Naive thymus-derived CD8-positive, alpha-beta T cell (primary cell): ENCODE results near the gene SLC6A1. TPM values are rescaled to one million over a fixed set of nuclear protein-coding genes. Genes with fewer than 3 reads are reported as not detected.

Experiments
- ATAC-seq, 2 donors: fragments of 150-1000 bp; cut with Tn5 transposase in 1 of 2; sonication (Bioruptor Pico), chemical (Tn5 transposase) in 1 of 2; 1 replicate in 1 of 2; 2 replicates in 1 of 2; pipeline ENCODE4 v1.10.0; 2021; ENCODE audit warnings: mild to moderate bottlenecking in 2 of 2, moderate library complexity in 2 of 2
- POLR2A ChIA-PET: fragments of 350-600 bp; sonication (Branson Sonifier 250); formaldehyde crosslinking; loops from one replicate; lab custom pipeline; 2021; ENCODE audit warnings: antibody characterized with exemption; lab: Charles Lee
- DNase-seq, 10 donors: peaks; one replicate each; pipeline versions ENCODE4 v3.0.0 to v3.0.0-alpha.2; 2020 to 2022
- H3K27ac Mint-ChIP-seq, 10 donors: one replicate each; pipeline ENCODE4 v1.8.0; 2020 to 2022; ENCODE audit warnings: mild to moderate bottlenecking in 10 of 10, mixed read lengths in 10 of 10, moderate library complexity in 4 of 10, inconsistent platforms in 1 of 10
- H3K27me3 Mint-ChIP-seq, 5 donors: one replicate each; pipeline ENCODE4 v1.8.0; 2021 to 2022; ENCODE audit warnings: mixed read lengths in 5 of 5
- H3K36me3 Mint-ChIP-seq, 3 donors: one replicate each; pipeline ENCODE4 v1.8.0; 2020 to 2022; ENCODE audit warnings: mixed read lengths in 3 of 3, mild to moderate bottlenecking in 2 of 3, inconsistent platforms in 1 of 3
- H3K4me1 Mint-ChIP-seq, 4 donors: one replicate each; pipeline ENCODE4 v1.8.0; 2021 to 2022; ENCODE audit warnings: mixed read lengths in 4 of 4
- H3K4me3 Mint-ChIP-seq, 10 donors: one replicate each; pipeline ENCODE4 v1.8.0; 2020 to 2022; ENCODE audit warnings: mild to moderate bottlenecking in 10 of 10, mixed read lengths in 10 of 10, moderate library complexity in 6 of 10, inconsistent platforms in 1 of 10
- H3K9me3 Mint-ChIP-seq, 9 donors: one replicate each; pipeline ENCODE4 v1.8.0; 2020 to 2022; ENCODE audit warnings: mixed read lengths in 9 of 9, mild to moderate bottlenecking in 3 of 9, inconsistent platforms in 1 of 9, moderate library complexity in 1 of 9
- polyA plus RNA-seq, 3 donors: library from polyadenylated mRNA; unstranded; fragments of 300-500 nt; fragmentation: Illumina TruSeq; gene quantifications; one replicate each; pipeline ENCODE4 v1.2.3, GENCODE V29; 2021
- total RNA-seq, 8 experiments: library from RNA in 2 of 8; stranded (reverse) in 2 of 8; gene quantifications; one replicate each; pipeline ENCODE4 v1.2.3 and lab custom pipeline; 2021 to 2026

SLC6A1 gene
- total and polyA plus RNA-seq, 5 experiments from 2014 or later = not detected

DNA sequence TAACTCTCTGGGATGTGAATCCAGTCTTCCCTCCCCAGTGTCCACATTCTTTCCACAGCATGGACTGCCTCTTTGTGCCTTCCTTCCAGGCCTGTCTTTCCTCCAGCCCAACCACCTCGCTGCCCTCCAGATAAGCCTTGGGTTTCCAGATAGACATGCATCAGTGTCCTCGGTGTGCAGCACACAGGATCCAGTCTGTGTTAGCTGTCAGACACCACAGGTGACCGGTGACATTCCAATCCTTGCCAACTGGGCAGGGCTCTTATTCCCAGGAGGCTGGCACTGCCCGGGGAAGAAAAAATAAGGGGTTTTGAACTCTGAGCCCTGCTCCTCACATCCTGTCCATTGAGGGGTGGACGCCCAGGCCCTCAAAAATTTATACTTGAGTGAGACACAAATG, 6.0 kb upstream of the SLC6A1 start:
- POLR2A ChIA-PET = no interaction called here
- no peaks in the 10 kb centered on the region for H3K9me3 Mint-ChIP-seq
- peaks cover 2 to 9% (median 4%) of the 10 kb centered on the region in 4 donors for H3K4me1 Mint-ChIP-seq
- no peak for DNase-seq
- no peak for ATAC-seq
- no peaks in the 10 kb centered on the region for H3K36me3 Mint-ChIP-seq
- H3K4me3 Mint-ChIP-seq = no peak overlapping the region
- H3K27ac Mint-ChIP-seq = no peak overlapping the region
- peaks cover 21 to 59% (median 28%) of the 10 kb centered on the region in 5 donors for H3K27me3 Mint-ChIP-seq

DNA sequence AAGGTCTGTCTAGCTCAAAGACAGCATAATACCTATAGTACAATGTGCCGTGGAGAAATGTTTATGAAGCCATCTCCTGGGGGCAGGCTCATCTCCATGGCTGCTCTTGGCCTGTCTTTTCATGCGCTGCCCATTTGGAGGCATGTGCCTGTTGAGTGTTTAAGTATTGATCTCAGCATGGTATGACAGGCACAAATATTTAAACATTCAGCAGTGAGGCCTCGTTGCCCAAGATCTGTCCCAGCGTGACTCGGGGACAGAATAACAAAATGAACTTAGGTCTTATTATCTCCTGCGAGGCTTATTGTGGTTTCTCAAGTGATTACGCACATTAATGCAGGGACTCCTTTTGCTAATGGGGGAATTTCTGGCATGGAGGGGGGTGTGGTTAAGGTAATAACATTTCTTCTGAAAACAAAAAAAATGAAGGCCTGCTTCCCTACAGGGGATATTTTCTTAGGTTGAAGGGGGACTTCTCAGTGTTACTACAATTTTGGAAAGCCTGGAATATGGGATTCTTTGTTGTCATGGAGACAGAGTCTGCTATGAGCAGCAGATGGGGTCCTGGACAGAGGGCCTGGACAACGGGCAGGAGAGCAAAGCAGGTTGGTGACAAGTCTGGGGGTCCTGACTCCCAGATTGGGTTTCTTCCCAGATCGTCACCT, 4.4 kb upstream of the SLC6A1 start:
- Mint-ChIP-seq H3K36me3 (no peaks in the 10 kb centered on the region), H3K27ac (no peak overlapping the region), H3K4me3 (no peak overlapping the region), H3K27me3 (peaks cover 25 to 58% (median 33%) of the 10 kb centered on the region in 5 donors), H3K4me1 (peaks cover 4 to 13% (median 8%) of the 10 kb centered on the region in 4 donors), H3K9me3 (no peaks in the 10 kb centered on the region)
- ATAC-seq (no peak), DNase-seq (no peak)
- POLR2A ChIA-PET = no interaction called here

DNA sequence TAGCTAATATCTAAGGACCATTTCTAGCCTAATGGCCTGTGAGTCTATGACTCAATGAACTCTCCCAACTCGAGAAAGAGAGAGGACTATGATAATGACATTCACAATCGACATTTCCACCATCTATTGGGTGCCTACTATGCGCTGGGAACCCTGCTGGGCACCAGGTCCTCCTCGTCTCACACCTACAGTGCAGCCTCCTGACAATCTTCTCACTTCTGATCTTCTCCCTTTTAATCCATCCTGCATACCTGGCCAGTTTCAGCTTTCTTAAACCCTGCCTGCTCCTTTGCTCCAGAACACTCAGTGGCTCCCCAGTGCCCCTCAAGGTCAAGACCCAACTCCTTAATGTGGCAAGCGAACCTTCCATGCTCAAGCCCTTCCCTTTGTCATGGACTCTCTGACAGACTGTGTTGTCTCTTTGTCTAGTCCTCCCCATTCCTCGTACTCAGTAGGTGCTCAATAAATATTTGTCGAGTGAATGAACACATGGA, 3.5 kb upstream of the SLC6A1 start:
- H3K27ac Mint-ChIP-seq = no peak overlapping the region
- DNase-seq (no peak), ATAC-seq (no peak)
- no peak overlapping the region for H3K4me3 Mint-ChIP-seq
- H3K27me3 Mint-ChIP-seq = peaks cover 28 to 67% (median 38%) of the 10 kb centered on the region in 5 donors
- POLR2A ChIA-PET = no interaction called here
- no peaks in the 10 kb centered on the region for H3K9me3 Mint-ChIP-seq
- no peaks in the 10 kb centered on the region for H3K36me3 Mint-ChIP-seq
- H3K4me1 Mint-ChIP-seq = peaks cover 5 to 13% (median 9%) of the 10 kb centered on the region in 4 donors

DNA sequence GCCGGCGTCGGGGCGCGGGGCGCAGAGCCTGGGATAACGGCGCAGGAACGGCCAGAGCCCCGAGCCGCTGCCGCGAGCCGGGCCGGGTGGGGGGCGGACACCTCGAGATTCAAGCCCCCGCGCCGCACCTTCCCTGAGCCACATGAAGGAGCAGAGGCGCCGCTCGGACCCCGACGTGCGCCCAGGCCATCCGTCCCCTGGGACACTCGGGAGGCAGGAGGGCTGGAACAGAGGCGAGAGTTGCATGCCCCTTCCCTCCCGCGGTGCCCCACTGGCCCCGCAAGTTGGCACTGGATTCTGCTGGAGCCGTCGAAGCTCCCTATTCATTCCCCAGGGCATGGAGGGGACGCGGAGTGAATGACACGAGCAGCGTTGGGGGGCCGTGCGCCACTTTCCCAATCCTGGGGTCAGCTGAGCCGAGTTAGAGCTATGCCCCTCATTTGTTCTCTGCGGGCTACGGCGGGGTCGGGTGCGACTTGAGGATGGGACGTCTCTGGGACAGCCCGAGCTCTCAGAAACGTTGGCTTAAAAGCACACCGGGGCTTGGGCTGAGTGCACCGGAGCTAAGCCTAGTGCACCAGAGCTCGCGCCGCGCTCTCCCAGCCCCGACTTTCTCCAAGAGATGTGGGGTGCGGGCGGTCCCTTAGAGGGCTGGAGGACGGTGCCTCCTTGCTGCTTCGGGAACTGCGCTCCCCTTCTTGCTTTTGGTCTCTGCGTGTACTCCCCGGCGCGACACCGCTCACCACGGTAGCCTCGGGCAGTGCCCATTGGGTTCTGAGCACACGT, 588 bp downstream of the SLC6A1 start:
- no peak for ATAC-seq
- no peak for DNase-seq
- no peaks in the 10 kb centered on the region for H3K36me3 Mint-ChIP-seq
- H3K27ac Mint-ChIP-seq = peak overlapping the region in 1 of 10 donors; percentile 51
- peaks cover 5 to 13% (median 9%) of the 10 kb centered on the region in 4 donors for H3K4me1 Mint-ChIP-seq
- peaks cover 45 to 94% (median 56%) of the 10 kb centered on the region in 5 donors for H3K27me3 Mint-ChIP-seq
- H3K9me3 Mint-ChIP-seq = no peaks in the 10 kb centered on the region
- POLR2A ChIA-PET = no interaction called here
- peak overlapping the region in 3 of 10 donors; percentile 2 to 13 (median 5) for H3K4me3 Mint-ChIP-seq

DNA sequence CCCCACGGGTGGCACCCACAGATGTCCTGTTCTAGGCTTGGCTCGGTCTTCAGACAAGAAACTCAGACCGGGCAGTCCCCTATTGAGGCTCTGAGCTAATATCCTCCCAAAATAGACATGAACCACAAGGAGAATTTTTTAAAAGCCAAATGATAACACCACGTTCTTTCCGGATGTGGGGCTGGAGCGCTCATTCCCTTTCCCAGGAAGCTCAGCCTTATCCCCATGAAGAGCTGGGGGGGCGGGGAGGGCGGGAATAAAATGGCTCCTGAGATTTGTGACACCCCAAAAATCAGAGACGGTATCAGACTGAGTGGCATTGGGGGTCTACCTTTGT, 1.1 kb downstream of the SLC6A1 start:
- H3K4me1 Mint-ChIP-seq = peaks cover 5 to 13% (median 9%) of the 10 kb centered on the region in 4 donors
- H3K4me3 Mint-ChIP-seq = peak overlapping the region in 2 of 10 donors; percentile 5 to 13
- POLR2A ChIA-PET = no interaction called here
- ATAC-seq = no peak
- no peak for DNase-seq
- no peaks in the 10 kb centered on the region for H3K36me3 Mint-ChIP-seq
- peak overlapping the region in 1 of 10 donors; percentile 51 for H3K27ac Mint-ChIP-seq
- H3K9me3 Mint-ChIP-seq = no peaks in the 10 kb centered on the region
- peaks cover 45 to 94% (median 57%) of the 10 kb centered on the region in 5 donors for H3K27me3 Mint-ChIP-seq

DNA sequence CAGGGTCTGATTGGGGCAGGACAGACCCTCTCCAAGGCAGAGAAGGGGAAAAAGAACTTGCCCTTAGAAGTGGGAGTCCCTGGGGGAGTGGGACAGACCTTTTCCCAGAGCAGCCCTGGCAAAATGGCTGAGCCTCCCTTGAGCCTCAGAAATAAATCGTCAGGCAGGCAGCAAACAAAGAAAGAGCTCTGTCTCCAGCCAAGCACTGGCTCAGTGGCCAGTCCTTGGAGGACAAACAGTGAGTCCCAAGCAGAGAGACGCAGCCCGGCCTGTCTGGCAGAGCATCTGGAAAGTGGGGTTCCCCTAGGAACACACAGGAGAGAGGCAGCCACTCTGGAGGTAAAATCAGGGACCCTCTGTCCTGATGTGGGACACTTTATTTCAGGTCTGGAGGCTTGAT, 1.8 kb downstream of the SLC6A1 start:
- Mint-ChIP-seq H3K4me1 (peaks cover 5 to 13% (median 9%) of the 10 kb centered on the region in 4 donors), H3K36me3 (no peaks in the 10 kb centered on the region), H3K9me3 (no peaks in the 10 kb centered on the region), H3K27me3 (peaks cover 41 to 92% (median 53%) of the 10 kb centered on the region in 5 donors), H3K27ac (no peak overlapping the region), H3K4me3 (no peak overlapping the region)
- no peak for ATAC-seq
- DNase-seq = peak in 1 of 10 donors; percentile 2
- POLR2A ChIA-PET = no interaction called here

DNA sequence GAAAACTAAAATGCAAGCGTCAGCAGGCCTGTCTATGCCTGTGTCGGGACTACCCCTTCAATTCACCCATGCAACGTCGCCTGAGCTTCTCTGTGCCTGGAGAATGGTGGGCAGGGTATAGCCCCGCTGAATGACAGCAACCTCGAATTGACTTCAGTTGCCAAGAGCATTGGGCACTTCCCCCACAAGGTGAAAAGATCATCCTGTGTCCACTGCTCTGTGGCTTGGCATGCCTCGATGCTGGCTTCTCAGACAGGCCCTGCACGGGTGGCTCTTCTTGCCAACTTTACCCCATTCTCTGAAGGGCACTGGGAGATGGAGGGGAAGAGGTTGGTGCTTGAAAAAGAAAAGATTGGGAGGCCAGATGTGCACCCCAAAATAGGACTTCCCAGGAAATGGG, 3.3 kb downstream of the SLC6A1 start:
- DNase-seq = no peak
- no peak overlapping the region for H3K4me3 Mint-ChIP-seq
- H3K9me3 Mint-ChIP-seq = no peaks in the 10 kb centered on the region
- no peaks in the 10 kb centered on the region for H3K36me3 Mint-ChIP-seq
- no peak overlapping the region for H3K27ac Mint-ChIP-seq
- peaks cover 31 to 92% (median 48%) of the 10 kb centered on the region in 5 donors for H3K27me3 Mint-ChIP-seq
- no peak for ATAC-seq
- H3K4me1 Mint-ChIP-seq = peaks cover 5 to 13% (median 9%) of the 10 kb centered on the region in 4 donors
- POLR2A ChIA-PET = no interaction called here

DNA sequence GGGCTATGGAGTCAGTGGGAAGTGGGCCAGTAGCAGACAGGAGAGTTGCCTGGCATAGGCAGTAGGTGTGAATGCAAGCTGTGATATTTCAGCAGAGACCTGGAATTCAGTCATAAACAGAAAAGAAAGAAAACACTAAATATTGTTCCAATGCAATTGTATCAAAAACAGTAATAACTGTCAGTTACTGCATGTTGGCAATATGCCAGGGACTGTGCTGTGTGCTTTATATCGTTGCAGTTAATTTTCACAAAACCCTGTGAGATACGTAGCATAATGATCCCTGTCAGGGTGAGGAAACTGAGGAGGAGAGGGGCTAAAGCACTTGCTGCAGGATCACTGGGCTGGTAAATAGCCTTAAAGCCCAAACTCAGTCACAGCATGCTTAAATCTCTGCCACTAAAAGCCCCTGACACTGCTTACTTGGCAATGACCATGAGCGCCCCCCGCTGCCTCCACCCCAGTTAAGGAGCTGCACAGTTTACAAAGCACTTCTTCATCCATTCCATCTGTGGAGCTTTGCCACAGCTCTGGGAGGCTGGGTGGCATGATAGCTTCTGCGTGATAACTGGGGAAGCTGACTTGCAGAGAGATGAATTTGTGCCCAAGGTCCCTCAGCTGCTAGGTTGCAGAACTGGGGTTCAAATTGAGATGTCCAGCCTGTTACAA, 3.9 kb downstream of the SLC6A1 start:
- peaks cover 29 to 92% (median 48%) of the 10 kb centered on the region in 5 donors for H3K27me3 Mint-ChIP-seq
- H3K27ac Mint-ChIP-seq = no peak overlapping the region
- ATAC-seq (no peak), DNase-seq (no peak)
- H3K36me3 Mint-ChIP-seq = no peaks in the 10 kb centered on the region
- H3K4me3 Mint-ChIP-seq = no peak overlapping the region
- H3K4me1 Mint-ChIP-seq = peaks cover 3 to 9% (median 5%) of the 10 kb centered on the region in 4 donors
- H3K9me3 Mint-ChIP-seq = no peaks in the 10 kb centered on the region
- POLR2A ChIA-PET = no interaction called here

DNA sequence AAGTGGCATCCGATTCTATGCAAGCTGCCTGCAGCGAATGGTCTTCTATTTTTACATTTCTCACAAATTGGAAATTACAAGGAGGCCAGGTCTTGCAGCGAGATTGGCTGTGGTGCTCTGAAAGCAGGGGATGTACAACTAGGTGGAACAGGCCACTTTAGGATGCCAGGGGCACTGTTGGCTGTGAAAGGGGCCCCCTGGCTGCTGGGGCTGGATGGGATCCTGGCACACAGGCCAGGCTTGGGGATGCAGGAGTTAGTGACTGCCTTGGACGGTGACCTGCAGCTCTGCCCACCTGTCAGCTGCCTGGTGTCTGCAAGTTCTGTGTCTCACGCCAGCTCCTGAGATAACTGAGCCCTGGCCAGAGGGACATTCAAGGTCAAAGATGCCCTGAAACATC, 4.6 kb downstream of the SLC6A1 start:
- DNase-seq (no peak), ATAC-seq (no peak)
- peak overlapping the region in 1 of 10 donors; percentile 5 for H3K4me3 Mint-ChIP-seq
- H3K27me3 Mint-ChIP-seq = peaks cover 24 to 92% (median 43%) of the 10 kb centered on the region in 5 donors
- POLR2A ChIA-PET = no interaction called here
- no peaks in the 10 kb centered on the region for H3K9me3 Mint-ChIP-seq
- H3K4me1 Mint-ChIP-seq = peaks cover 0 to 2% (median 1%) of the 10 kb centered on the region in 4 donors
- H3K27ac Mint-ChIP-seq = no peak overlapping the region
- H3K36me3 Mint-ChIP-seq = no peaks in the 10 kb centered on the region

DNA sequence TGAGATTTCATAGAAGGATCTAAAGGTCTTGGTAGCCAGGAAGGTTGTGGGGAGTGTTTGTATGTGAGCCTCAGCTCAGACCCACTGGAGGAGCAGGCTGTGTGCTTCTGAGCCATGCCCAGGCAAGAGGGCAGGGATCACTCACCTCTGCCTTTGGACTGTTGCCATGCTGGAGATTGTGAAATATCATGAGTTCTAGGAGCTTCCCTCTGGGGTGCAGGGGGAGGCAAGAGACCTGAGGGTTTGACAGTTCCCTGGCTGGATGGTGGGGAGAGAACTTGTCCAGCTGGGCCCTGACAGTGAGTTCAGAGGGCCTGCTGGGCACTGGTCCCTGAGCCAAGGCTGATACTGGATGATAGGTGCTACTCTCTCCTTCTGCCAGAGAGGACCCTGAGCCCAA, 6.0 kb downstream of the SLC6A1 start:
- Mint-ChIP-seq H3K27me3 (peaks cover 23 to 88% (median 43%) of the 10 kb centered on the region in 5 donors), H3K27ac (no peak overlapping the region), H3K4me1 (peaks cover 0 to under 1% (median 0%) of the 10 kb centered on the region in 4 donors), H3K4me3 (no peak overlapping the region), H3K9me3 (no peaks in the 10 kb centered on the region), H3K36me3 (no peaks in the 10 kb centered on the region)
- DNase-seq = no peak
- ATAC-seq = no peak
- POLR2A ChIA-PET = no interaction called here

DNA sequence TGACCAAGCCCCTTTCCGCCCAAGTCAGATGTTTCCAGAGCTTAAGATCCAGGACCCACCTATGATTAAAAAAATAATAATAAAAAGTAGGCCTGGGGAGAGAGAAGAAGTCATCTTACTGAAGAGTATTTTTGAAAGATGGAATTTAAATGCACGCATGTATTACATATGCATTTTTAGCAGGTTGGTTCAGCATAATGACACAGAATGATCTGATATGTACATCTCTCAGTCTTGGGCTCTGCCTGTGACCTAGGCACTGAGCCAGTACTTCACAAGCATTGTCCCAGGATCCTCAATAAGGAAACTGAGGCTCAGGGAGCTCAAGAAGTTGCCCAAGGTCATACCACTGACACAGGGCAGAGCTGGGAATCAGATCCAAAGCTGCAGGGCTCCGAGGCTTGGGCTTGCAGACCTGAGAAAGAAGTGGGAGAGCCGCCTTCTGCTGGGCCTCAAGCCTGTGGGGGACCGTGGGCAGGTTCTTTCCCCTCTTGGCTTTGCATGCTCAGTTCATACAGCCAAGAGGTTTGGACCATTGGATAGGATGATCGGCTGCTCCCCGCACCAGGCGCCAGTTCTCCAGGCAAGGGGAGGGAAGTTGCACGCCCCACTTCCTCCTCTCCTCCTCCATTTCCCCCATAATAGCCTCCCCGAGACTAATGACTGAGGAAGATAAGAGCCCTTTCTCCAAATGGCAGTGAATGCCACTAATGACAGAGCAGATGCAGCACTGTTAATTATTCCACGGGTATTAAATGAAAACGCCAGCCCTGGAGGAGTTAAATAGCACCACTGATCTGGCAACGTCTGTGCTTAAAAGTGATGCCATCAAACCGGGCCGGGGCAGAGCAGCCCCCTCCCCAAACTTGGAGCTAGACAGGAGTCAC, 6.9 kb downstream of the SLC6A1 start:
- DNase-seq (no peak), ATAC-seq (no peak)
- Mint-ChIP-seq H3K9me3 (no peaks in the 10 kb centered on the region), H3K27ac (no peak overlapping the region), H3K4me3 (no peak overlapping the region), H3K27me3 (peaks cover 21 to 79% (median 39%) of the 10 kb centered on the region in 5 donors), H3K36me3 (no peaks in the 10 kb centered on the region), H3K4me1 (no peaks in the 10 kb centered on the region)
- POLR2A ChIA-PET = no interaction called here

DNA sequence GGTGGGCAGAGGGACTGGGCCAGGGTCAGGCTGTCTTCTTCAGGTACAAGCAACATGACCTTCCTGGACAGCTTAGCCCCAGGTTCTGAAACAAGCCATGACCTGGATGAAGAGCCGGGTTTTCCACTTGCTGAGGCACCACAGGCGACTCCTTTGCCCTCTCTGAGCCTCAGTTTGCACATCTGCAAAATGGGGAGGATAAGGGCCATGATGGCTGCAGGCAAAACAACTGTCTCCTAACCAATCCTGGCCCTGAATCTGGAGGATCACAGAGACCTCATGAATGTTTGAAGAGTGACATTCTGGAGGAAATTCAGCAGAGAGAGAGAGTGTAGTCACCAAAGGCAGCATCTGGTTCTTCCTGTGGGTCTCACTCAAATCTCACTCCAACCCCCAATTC, 8.0 kb downstream of the SLC6A1 start:
- Mint-ChIP-seq H3K4me3 (no peak overlapping the region), H3K4me1 (no peaks in the 10 kb centered on the region), H3K36me3 (no peaks in the 10 kb centered on the region), H3K27me3 (peaks cover 15 to 74% (median 28%) of the 10 kb centered on the region in 5 donors), H3K27ac (no peak overlapping the region), H3K9me3 (no peaks in the 10 kb centered on the region)
- ATAC-seq (no peak), DNase-seq (no peak)
- POLR2A ChIA-PET = no interaction called here
